K562 (cell line): ENCODE measurements around the gene PPP1R15A. TPM values are rescaled to one million over a fixed set of nuclear protein-coding genes. Genes with fewer than 3 reads are reported as not detected.
A peak's percentile ranks its signal among the peaks of the same experiment; 100 is the strongest.

Experiments used
- CBX1 ChIP-seq: sonication (generic); IDR thresholded peaks from 2 replicates; pipeline ENCODE4 v1.6.1; 2016; ENCODE audit warnings: antibody characterized with exemption, low read depth, mild to moderate bottlenecking
- CHD1 ChIP-seq: fragments of 200-600 bp; sonication (generic); IDR thresholded peaks from one replicate; pipeline ENCODE4 v1.6.1; 2012; ENCODE audit warnings: mild to moderate bottlenecking, moderate library complexity, low read length, inconsistent platforms
- ETV6 ChIP-seq, 3 experiments: fragments of 150-350 bp in 1 of 3; sonication (generic) in 1 of 3; formaldehyde crosslinking in 1 of 3; IDR thresholded peaks; 2 replicates each; pipeline versions ENCODE4 v1.6.1 to v1.8.0; 2014 to 2022; ENCODE audit warnings: borderline replicate concordance in 2 of 3, low read depth in 2 of 3, antibody characterized with exemption in 1 of 3, low read length in 1 of 3, mild to moderate bottlenecking in 1 of 3, missing genetic modification reagents in 1 of 3
- HEY1 ChIP-seq: fragments of 250-450 bp; sonication (Bioruptor Pico); IDR thresholded peaks from 2 replicates; pipeline ENCODE4 v1.5.0; 2020; ENCODE audit warnings: mild to moderate bottlenecking, moderate library complexity, borderline replicate concordance
- HNRNPH1 ChIP-seq: fragments of 200-400 bp; formaldehyde crosslinking; optimal IDR thresholded peaks from 2 replicates; pipeline ENCODE3; 2017; ENCODE audit warnings: low read depth, mild to moderate bottlenecking, low read length, moderate library complexity
- HOXB6 ChIP-seq: fragments of 250-450 bp; sonication (Bioruptor Pico); IDR thresholded peaks from 2 replicates; pipeline ENCODE4 v1.5.1; 2022; ENCODE audit warnings: mild to moderate bottlenecking, borderline replicate concordance
- KDM1A ChIP-seq, 2 experiments: fragments of 450-650 bp; IDR thresholded peaks; 2 replicates each; pipeline ENCODE4 v1.6.1; 2016; ENCODE audit warnings: mild to moderate bottlenecking in 2 of 2
- PML ChIP-seq: IDR thresholded peaks from 2 replicates; pipeline ENCODE4 v1.6.1; 2012; ENCODE audit warnings: low read length, inconsistent platforms
- SMAD4 ChIP-seq: fragments of 250-450 bp; sonication (Bioruptor Pico); conservative IDR thresholded peaks from 2 replicates; pipeline ENCODE4 v1.8.0; 2021; ENCODE audit warnings: inconsistent platforms, mild to moderate bottlenecking, moderate library complexity
- TAF1 ChIP-seq: IDR thresholded peaks from 2 replicates; pipeline ENCODE4 v1.6.1; 2011; ENCODE audit warnings: mild to moderate bottlenecking, low read length, moderate library complexity; ENCODE audit not compliant: insufficient read depth, control insufficient read depth, severe bottlenecking; ENCODE audit errors: extremely low read depth
- TAL1 ChIP-seq: fragments of 450-650 bp; IDR thresholded peaks from 2 replicates; pipeline ENCODE4 v1.6.1; 2016; ENCODE audit warnings: mild to moderate bottlenecking
- XRCC3 ChIP-seq: fragments of 450-650 bp; IDR thresholded peaks from 2 replicates; pipeline ENCODE4 v1.6.1; 2017; ENCODE audit warnings: mild to moderate bottlenecking, moderate library complexity
- ZKSCAN1 ChIP-seq: fragments of 150-350 bp; IDR thresholded peaks from 2 replicates; pipeline ENCODE4 v1.6.1; 2016; ENCODE audit warnings: low read depth, low read length
- ZKSCAN8 ChIP-seq: fragments of 200-800 bp; sonication (Bioruptor generic); IDR thresholded peaks from 2 replicates; pipeline ENCODE4 v1.6.1; 2016; ENCODE audit warnings: missing genetic modification characterization, missing compliant biosample characterization
- ZNF583 ChIP-seq: fragments of 250-450 bp; sonication (Bioruptor Pico); IDR thresholded peaks from 2 replicates; pipeline ENCODE4 v1.4.0; 2020
- polyA plus RNA-seq, 8 experiments: library from polyadenylated mRNA; depleted of rRNA in 4 of 8; stranded (reverse) in 5 of 8; unstranded in 3 of 8; fragments of >200 nt; fragmentation: Nextera tagmentation in 2 of 8; fragmentation: Illumina TruSeq in 1 of 8; extraction: Ambion mirVana in 2 of 8; extraction: Trizol in 1 of 8; gene quantifications; 2 replicates each; pipeline versions ENCODE4 v1.2.1 to v1.2.3, GENCODE V29; 2011 to 2014; ENCODE audit warnings: inconsistent platforms in 1 of 8, missing spikeins in 1 of 8
- total RNA-seq, 7 experiments: library from RNA; depleted of rRNA in 6 of 7; stranded (reverse); fragments of >200 nt in 6 of 7; fragmentation: Illumina TruSeq in 2 of 7; extraction: Trizol in 2 of 7; gene quantifications; 2 replicates each; pipeline versions ENCODE4 v1.2.1 to v1.2.3, GENCODE V29; 2011 to 2021; ENCODE audit warnings: low replicate concordance in 1 of 7
- TF ChIP-seq, protein P1 (sequence below): fragments of 450-650 bp; formaldehyde crosslinking; IDR thresholded peaks from 2 replicates; pipeline ENCODE4 v1.4.0; 2020; ENCODE audit warnings: mild to moderate bottlenecking, mixed read lengths
- TF ChIP-seq, protein P2 (sequence below): sonication (generic); formaldehyde crosslinking; IDR thresholded peaks from 2 replicates; pipeline ENCODE4 v1.8.1; 2023; ENCODE audit warnings: mild to moderate bottlenecking, missing genetic modification reagents
- TF ChIP-seq, protein P3 (sequence below): sonication (generic); formaldehyde crosslinking; IDR thresholded peaks from 2 replicates; pipeline ENCODE4 v1.8.0; 2022; ENCODE audit warnings: mild to moderate bottlenecking, missing genetic modification reagents
- TF ChIP-seq, protein P4 (sequence below): fragments of 450-650 bp; IDR thresholded peaks from 2 replicates; pipeline ENCODE4 v1.6.1; 2017; ENCODE audit warnings: antibody characterized with exemption
- TF ChIP-seq, protein P5 (sequence below): fragments of 250-450 bp; sonication (Bioruptor Pico); IDR thresholded peaks from 2 replicates; pipeline ENCODE4 v1.8.0; 2022; ENCODE audit warnings: inconsistent platforms, mild to moderate bottlenecking, moderate library complexity, borderline replicate concordance

The PPP1R15A gene
- total and polyA plus RNA-seq, 9 of the 15 experiments (the other 6 are each of a cell fraction or from before 2014, with no cell fraction given), result 0.42 to 73.7 (median 44.0) TPM

DNA sequence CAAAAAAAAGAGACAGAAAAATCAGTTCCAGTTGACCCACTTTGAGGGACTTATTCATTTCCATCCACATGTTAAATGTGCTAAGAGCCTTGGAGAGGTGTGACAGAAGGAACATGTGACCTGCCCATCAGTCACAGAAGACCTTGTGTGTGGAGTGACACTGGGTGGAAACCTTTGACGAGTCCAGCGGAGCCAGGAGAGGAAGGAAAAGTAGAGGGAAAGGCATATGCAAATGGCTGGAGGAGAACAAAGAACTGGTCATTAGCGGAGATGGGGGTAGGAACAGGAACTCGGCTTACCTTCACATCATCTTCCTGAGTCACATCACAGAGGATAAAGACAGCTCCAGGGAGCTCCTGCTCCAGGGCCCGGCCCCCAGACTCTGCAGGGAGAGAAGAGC, 38.2 kb upstream of the PPP1R15A start (continued):
- TF ChIP-seq, protein P1, sequence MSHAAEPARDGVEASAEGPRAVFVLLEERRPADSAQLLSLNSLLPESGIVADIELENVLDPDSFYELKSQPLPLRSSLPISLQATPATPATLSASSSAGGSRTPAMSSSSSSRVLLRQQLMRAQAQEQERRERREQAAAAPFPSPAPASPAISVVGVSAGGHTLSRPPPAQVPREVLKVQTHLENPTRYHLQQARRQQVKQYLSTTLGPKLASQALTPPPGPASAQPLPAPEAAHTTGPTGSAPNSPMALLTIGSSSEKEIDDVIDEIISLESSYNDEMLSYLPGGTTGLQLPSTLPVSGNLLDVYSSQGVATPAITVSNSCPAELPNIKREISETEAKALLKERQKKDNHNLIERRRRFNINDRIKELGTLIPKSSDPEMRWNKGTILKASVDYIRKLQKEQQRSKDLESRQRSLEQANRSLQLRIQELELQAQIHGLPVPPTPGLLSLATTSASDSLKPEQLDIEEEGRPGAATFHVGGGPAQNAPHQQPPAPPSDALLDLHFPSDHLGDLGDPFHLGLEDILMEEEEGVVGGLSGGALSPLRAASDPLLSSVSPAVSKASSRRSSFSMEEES, result no peak
- TF ChIP-seq TAL1 (no peak), ZKSCAN8 (CRISPR knock-in tag) (no peak), ZNF583 (no peak), PML (no peak), KDM1A (IDR thresholded peaks at IDR 0.05) (no peak), HNRNPH1 (no peak), SMAD4 (CRISPR knock-in tag) (no peak), HOXB6 (CRISPR knock-in tag) (no peak), CBX1 (no peak), TAF1 (no peak), CHD1 (no peak), ETV6 (IDR thresholded peaks at IDR 0.05; ENCODE audit: borderline replicate concordance in 1 of 2, low read depth in 2 of 2, low read length in 1 of 2) (no peak), ETV6 (CRISPR knock-in tag; IDR thresholded peaks at IDR 0.05; ENCODE audit: borderline replicate concordance) (no peak), ZKSCAN1 (no peak), XRCC3 (no peak), HEY1 (CRISPR knock-in tag) (no peak)
- TF ChIP-seq, protein P2, sequence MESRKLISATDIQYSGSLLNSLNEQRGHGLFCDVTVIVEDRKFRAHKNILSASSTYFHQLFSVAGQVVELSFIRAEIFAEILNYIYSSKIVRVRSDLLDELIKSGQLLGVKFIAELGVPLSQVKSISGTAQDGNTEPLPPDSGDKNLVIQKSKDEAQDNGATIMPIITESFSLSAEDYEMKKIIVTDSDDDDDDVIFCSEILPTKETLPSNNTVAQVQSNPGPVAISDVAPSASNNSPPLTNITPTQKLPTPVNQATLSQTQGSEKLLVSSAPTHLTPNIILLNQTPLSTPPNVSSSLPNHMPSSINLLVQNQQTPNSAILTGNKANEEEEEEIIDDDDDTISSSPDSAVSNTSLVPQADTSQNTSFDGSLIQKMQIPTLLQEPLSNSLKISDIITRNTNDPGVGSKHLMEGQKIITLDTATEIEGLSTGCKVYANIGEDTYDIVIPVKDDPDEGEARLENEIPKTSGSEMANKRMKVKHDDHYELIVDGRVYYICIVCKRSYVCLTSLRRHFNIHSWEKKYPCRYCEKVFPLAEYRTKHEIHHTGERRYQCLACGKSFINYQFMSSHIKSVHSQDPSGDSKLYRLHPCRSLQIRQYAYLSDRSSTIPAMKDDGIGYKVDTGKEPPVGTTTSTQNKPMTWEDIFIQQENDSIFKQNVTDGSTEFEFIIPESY (CRISPR knock-in tag), result peak; percentile 90
- TF ChIP-seq, protein P3, sequence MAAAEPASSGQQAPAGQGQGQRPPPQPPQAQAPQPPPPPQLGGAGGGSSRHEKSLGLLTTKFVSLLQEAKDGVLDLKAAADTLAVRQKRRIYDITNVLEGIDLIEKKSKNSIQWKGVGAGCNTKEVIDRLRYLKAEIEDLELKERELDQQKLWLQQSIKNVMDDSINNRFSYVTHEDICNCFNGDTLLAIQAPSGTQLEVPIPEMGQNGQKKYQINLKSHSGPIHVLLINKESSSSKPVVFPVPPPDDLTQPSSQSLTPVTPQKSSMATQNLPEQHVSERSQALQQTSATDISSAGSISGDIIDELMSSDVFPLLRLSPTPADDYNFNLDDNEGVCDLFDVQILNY (CRISPR knock-in tag), result no peak
- TF ChIP-seq, protein P4, sequence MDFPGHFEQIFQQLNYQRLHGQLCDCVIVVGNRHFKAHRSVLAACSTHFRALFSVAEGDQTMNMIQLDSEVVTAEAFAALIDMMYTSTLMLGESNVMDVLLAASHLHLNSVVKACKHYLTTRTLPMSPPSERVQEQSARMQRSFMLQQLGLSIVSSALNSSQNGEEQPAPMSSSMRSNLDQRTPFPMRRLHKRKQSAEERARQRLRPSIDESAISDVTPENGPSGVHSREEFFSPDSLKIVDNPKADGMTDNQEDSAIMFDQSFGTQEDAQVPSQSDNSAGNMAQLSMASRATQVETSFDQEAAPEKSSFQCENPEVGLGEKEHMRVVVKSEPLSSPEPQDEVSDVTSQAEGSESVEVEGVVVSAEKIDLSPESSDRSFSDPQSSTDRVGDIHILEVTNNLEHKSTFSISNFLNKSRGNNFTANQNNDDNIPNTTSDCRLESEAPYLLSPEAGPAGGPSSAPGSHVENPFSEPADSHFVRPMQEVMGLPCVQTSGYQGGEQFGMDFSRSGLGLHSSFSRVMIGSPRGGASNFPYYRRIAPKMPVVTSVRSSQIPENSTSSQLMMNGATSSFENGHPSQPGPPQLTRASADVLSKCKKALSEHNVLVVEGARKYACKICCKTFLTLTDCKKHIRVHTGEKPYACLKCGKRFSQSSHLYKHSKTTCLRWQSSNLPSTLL, result no peak
- TF ChIP-seq, protein P5, sequence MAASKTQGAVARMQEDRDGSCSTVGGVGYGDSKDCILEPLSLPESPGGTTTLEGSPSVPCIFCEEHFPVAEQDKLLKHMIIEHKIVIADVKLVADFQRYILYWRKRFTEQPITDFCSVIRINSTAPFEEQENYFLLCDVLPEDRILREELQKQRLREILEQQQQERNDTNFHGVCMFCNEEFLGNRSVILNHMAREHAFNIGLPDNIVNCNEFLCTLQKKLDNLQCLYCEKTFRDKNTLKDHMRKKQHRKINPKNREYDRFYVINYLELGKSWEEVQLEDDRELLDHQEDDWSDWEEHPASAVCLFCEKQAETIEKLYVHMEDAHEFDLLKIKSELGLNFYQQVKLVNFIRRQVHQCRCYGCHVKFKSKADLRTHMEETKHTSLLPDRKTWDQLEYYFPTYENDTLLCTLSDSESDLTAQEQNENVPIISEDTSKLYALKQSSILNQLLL (CRISPR knock-in tag), result no peak
